Measurements from ENCODE around the gene TAP1.
"Not testable (repeated sequence)": the region's sequence is repeated elsewhere in the genome, so short reads cannot be mapped to it uniquely, and the experiment has no call there.

TAP1 gene, protein sequence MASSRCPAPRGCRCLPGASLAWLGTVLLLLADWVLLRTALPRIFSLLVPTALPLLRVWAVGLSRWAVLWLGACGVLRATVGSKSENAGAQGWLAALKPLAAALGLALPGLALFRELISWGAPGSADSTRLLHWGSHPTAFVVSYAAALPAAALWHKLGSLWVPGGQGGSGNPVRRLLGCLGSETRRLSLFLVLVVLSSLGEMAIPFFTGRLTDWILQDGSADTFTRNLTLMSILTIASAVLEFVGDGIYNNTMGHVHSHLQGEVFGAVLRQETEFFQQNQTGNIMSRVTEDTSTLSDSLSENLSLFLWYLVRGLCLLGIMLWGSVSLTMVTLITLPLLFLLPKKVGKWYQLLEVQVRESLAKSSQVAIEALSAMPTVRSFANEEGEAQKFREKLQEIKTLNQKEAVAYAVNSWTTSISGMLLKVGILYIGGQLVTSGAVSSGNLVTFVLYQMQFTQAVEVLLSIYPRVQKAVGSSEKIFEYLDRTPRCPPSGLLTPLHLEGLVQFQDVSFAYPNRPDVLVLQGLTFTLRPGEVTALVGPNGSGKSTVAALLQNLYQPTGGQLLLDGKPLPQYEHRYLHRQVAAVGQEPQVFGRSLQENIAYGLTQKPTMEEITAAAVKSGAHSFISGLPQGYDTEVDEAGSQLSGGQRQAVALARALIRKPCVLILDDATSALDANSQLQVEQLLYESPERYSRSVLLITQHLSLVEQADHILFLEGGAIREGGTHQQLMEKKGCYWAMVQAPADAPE

DNA sequence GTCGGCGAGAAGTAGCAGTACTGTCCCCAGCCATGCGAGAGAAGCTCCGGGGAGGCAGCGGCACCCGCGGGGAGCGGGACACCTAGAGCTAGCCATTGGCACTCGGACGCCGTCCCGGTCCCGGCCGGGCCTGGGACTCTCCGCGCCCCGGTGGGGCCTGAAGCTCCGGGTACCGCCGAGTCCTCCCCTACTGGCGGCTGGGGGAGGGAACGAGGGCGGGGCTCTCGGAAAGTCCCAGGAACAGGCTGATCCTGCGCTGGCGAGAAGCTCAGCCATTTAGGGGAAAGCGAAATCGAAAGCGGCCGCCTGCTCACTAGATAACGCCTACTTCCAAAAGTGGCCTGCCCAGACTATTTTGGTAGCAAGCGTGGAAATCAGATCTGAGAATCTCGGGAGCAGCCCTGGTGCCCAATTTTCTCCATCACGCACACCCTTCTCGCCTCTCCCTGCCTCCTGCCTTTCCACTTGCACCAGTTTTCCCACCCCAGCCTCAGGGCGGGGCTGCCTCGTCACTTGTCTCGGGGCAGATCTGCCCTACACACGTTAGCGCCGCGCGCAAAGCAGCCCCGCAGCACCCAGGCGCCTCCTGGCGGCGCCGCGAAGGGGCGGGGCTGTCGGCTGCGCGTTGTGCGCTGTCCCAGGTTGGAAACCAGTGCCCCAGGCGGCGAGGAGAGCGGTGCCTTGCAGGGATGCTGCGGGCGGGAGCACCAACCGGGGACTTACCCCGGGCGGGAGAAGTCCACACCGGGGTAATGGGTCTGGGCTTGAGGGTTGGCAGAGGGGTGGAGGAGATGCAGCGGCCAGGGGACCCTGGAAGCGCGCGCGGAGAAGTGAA is at the start of gene TAP1, which contains the start of gene PSMB9:
Gene TAP1 (minus strand): TSS at position 164 of the 835 bp plus-strand sequence. CDS start 68 bp downstream, at position 96.
Gene PSMB9 (plus strand): TSS at position 652 of the 835 bp plus-strand sequence. CDS start 38 bp downstream, at position 690.
- DNase-seq (ENCODE audit: low read depth): peak; percentile 89

DNA sequence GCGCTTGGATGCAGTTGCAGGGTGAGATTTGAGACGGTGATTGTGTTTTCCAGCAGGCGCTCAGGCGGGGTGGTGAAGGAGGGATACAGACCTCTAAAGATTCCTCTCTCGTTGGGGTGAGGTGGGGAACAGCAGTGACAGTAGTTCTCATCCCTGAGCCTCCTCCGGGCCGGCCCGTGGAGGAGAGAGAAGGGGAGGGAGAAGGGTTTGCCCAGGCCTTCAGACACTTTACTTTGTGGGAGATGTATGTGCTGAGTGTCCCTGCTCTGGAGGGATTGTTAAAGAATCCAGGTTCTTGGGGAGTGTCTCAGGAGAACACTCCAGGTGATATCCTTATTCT is 41.5 kb upstream of the TAP1 start:
- no peak for DNase-seq (ENCODE audit: low read depth)

DNA sequence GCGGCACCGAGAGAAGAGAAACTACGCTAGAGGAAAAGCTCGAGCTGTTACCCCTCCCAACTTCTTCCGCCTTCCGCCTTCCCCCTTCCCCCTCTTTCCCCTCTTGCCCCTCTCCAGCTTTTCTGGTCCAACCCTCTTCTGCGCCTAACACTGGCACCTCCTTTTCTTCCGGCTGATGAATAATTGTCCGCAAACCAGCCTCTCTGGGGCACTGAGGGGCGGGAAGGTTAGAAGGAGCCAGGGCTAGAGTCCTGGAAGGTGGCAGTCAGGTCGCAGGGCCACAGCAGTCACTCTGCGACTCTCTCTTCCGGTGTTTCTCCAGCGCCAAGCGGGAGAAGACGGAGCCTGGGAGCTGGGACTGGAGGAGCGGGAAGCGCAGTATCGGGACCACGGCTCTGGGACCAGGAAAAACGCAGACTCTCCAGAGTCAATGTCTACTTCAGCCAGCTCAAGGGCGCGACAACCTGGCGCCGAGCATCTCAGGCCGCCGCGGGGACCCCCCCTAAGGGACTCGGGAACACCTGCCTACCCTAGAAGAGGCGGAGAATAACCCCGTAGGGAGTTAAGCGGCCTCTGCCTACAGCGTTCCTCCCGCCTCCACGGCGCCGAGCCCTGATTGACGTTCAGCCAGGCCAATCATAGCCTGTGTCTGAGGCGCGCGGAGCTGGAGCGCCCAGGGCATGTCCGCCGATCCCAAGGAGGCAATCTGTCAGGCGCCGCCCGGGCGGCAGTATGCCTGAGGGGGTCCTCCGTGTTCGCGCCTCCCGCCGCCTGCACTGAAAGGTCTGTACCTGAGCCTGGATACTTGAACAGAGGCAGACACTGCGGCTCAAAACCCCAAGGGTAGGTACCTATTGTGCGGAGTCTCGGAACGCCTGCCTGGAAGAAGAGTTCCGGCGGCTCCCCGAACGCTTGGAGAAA is 40.8 kb upstream of the TAP1 start:
- DNase-seq (ENCODE audit: low read depth): peak; percentile 89

DNA sequence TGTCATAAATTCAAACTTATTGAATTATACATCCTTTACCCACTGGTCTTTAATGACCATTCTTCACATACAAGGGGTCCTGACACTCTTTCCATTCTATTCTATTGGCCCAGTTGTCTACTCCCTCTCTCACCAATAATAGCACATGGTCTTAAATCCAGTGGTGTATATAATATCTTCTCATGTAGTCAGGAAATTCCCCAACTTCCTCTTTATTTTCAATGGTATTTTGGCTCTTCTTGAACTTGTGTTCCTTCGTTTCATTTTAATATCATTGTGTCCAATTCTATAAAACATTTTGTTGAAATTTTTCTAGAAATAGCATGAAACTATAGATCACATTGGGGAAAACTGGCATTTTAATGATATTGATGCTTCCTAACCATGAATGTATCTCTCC is 37.3 kb upstream of the TAP1 start:
- no peak for DNase-seq (ENCODE audit: low read depth)

DNA sequence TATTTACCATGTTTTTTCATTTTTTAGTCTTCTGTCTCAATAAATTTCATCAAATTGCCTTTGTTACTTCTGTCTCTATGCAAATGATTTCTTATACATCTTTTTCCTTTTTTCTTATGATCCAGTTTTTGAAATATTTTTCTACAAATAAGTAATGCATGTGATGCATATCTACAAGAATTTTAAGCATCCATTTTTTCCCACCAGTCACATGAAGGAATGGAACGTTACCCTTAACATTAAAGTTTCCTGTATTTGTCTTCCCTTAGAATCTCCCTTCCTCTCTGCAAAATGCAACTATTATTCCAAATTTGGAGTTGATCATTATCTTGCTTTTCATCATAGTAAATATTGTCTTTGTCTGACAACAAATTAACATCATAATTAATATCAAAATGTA is 36.0 kb upstream of the TAP1 start:
- DNase-seq (ENCODE audit: low read depth): no peak

DNA sequence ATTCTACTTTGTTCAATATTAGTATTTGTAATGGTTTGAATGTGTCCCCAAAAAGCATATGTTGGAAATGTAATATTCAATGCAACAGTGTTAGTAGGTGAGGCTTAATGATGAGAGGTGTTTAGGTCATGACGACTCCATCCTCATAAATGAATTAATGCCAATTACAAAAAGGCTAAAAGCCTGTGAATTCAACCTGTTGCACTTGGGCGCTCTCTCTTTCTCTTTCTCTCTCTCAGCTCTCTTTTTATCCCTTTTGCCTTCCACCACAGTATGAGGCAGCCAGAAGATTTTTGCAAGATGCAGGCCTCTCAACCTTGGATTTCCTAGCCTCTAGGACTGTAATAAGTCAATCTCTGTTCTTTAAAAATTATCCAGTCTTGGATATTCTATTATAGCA is 35.1 kb upstream of the TAP1 start:
- no peak for DNase-seq (ENCODE audit: low read depth)

DNA sequence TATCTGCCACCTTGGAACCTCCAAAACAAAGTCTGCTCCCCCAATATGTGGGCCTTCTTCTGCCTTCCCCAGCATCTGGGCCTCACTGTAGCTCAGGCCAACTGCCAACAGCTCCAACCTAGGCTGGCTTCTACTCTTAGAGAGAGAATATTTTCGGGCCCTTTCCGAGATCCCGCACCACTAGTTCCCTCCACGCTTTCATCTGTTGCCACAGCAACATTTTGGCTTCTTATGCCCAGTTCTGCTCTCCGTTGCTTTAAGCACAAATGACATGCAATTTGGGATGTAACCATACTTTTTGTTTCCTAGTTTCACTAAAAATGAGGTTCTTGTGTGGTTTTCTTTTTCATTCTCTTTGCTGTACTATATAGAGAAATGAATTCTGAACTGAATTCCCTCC is 34.1 kb upstream of the TAP1 start:
- no peak for DNase-seq (ENCODE audit: low read depth)

DNA sequence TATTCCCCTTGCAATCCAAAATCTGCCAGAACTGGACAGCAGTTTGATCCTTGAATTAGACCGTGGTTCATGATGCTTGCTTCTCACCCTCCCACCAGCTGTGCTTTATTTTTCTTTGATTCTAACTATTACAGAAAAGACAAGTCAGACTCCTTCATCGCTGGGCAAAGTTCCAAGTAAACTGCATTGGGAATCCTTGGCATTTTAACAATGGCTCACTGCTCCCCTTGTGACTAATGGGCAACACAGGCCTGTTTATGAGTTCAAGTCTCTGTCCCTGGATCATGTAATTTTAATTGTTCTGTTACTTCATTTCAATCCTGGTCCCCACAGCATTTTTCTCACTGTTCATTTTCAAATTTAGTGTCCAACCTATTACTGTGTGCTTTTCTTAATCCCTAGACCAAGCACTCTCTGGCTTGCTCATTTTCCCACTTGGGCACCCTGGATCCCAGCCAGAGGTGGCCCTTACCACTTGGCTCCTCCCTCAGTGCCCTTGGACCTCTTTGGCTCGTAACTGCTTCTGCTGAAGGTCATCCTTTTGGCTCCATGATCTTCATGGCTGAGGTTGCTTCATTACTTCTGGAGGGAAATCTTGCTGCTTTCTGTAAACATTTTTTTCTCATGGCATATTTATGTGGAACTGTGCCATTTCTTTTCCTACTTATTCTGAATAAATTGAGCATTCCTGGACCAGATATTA is 33.3 kb upstream of the TAP1 start:
- no peak for DNase-seq (ENCODE audit: low read depth)

DNA sequence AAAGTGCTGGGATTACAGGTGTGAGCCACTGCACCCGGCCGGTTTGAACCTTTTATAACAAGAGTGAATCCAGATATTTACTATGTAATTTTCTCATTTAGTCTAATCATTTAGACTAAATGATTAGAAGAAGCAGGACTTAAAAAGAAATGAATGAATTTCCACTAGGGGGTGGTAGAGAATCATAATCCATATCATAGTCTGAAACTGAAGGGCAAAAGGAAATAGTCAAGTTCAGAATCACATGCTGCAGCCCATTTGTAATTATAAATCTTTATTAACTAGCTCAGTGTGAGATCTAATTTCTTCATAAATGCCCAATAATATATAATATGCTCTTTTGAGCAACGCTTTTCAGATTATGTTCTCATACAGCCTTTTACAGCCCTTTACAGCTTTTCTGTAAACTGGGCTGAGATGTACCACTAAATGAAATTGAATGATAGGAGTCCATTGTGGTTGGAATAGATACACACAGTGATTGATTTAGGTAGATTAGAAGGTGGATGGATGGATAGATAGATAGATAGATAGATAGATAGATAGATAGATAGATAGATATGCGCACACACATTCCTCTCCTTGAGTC is 32.3 kb upstream of the TAP1 start:
- DNase-seq (ENCODE audit: low read depth): no peak

DNA sequence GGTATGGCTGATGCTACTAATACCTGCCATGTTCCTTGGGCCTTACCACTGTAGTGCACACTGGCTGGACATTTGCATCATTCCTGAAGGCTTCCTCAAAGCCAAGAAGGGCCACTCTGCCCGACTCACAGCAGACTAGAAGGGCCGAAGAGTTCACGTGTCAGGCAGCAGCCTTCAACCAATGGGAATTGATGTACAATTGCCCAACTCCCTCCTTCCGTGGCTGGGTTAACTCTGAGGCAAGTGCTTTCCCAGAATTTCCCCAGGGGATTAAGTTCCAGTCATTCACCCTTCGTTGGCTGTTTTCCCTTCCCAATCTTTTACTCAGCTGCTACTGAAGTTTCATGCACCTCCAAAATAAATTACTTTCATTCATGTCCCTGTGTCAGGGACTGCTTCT is 30.3 kb upstream of the TAP1 start:
- DNase-seq (ENCODE audit: low read depth): no peak

DNA sequence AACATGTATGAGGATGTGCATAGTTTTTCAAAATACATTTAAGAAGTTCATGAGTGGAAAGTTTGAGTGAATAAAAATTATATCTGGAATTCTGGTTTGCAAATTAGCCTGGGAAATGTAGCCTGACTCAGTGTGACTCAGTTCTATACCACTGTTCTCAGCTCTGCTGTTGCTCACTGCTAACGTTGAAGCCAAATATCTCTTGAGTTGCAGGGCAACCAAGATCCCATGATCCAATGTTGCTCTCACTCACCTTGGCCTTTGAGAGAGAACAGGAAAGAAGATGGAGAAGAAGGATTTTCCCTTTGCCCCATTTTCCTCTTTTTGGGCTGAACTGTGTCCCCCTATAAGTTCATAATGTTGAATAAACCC is 29.4 kb upstream of the TAP1 start:
- no peak for DNase-seq (ENCODE audit: low read depth)

DNA sequence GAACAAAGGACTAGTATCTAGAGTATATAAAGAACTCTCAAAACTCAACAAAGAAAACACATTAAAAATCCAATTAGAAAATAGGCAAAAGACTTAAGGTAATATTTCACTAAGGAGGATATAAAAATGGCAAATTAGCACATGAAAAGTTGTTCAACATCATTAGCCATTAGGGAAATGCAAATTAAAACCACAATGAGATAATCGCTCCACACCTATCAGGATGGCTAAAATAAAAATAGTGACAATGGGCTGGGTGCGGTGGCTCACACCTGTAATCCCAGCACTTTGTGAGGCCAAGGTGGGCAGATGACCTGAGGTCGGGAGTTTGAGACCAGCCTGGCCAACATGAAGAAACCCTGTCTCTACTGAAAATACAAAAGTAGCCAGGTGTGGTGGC is 27.5 kb upstream of the TAP1 start:
- DNase-seq (ENCODE audit: low read depth): not testable (repeated sequence)

DNA sequence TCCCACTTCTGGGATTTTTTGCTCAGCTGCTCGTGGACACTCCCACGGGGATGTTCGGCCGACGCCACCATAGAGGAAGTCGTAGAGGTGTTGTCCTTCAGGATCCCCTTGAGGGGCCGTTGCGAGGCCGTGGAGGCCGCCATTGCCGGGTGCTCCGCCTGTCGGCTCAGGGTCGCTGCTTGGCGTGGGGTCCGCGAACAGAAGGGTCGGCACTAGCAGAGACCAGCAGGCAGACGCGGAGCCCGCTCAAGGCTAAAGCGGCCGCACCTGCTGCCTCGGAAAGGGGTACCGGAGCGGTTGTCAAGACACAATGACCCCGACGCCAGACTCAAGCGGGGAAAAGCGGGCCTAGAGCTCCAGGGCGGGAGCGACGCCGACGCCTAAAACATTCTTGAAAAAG is 26.2 kb upstream of the TAP1 start:
- DNase-seq (ENCODE audit: low read depth): no peak

DNA sequence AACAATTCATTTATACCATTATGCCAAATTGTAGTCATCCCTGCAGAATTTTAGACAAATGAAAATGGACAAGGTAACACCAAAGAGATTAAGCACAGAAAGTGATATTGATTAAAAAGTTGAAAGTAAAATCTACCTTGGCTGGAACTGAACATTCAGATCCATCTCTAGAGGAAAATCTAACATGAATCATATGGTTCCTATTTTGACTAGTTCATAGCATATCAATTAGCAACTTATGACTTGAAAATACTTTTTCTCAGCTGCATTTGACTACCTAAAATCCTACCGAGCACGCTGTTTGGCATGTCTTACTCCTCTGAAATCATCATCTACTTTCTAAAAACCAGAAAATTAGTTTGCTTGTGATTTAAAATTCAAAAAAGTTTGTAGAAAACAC is 23.1 kb upstream of the TAP1 start:
- DNase-seq (ENCODE audit: low read depth): no peak

DNA sequence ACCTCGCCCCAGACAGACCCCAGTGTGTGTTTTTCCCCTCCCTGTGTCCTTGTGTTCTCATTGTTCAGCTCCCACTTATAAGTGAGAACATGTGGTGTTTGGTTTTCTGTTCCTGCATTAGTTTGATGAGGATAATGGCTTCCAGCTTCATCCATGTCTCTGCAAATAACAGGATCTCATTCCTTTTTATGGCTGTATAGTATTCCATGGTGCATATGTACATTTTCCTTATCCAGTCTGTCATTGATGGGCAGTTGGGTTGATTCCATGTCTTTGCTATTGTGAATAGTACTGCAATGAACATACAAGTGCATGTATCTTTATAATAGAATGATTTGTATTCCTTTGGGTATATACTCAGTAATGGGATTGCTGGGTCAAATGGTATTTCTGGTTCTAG is 20.4 kb upstream of the TAP1 start:
- not testable (repeated sequence) for DNase-seq (ENCODE audit: low read depth)

DNA sequence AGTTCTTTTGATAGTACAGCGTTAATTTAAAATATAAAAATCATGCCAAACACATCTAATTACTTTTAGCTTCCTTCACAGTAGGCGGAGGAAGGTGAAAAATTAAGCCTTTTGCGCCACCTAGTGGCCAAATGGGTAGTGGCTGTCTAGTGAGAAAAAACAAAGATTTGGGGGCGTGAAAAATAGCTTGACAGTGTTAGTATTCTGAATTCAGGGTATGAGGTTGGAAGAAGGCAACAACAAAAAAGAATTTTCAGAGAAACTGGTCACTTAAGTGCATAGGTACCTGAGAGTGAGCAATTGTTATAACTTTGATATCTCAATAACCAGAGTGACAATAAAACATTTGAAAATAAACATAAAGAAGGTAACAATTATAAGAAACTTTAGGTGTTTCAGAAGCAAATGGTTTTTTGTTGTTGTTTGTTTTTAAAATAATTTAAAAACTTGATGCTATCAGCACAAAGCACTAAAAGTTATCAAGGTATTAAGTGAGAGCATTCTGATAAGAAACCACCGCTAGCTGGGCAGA is 14.8 kb upstream of the TAP1 start:
- peak; percentile 85 for DNase-seq (ENCODE audit: low read depth)

DNA sequence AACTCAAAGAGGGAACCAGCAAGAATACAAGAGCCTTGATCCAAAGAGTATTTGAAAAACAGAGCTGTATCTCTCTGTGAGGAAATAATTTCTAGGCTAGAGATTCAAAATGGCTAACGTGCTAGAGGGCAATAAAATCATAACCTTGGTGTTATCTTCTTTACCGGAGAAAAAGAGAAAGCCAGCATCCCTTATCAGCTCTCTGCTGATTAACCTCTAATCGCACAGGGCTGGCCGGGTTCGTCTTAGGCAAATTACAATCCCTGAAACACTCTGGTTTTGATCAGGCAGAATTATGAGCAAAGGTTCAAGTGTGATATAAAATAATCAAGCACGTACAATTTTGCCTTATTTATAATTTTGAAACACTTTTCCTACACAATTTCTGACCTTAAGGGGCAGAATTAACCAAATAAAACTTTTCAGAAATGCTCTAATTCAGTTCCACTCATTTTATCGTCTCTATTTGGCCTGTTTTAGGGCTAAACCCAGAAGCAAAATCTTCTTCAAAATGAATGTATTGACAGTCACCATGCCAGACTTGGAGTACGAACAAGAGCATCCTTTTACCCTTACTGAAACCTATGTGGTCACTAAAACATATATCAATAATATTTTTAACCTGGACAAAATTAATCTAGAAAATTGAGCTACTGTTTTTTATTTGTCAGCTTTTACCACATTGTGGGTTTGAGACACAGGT is 14.2 kb upstream of the TAP1 start:
- DNase-seq (ENCODE audit: low read depth): no peak

DNA sequence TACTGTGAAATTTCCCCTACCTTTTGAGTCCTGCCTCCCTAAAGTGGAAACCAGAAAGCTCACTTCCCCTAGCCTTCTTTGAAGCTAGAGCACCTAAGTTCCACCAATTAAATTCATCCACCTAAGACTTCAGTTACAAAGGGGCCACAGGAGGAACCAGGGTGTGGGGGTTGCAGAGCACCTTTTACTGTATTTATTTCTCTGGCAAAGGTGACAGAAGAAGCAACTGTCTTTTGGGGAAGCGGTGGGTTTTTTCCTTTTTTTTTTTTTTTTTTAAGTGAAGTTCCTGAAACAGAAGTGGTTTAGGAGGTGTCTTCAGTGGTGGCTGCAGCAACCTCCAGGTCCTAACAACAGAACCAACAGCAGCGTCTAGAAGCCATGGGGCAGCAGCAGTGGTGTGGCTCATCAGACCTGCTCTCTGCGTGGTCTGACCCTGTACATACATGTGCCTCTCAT is 13.5 kb upstream of the TAP1 start:
- no peak for DNase-seq (ENCODE audit: low read depth)

DNA sequence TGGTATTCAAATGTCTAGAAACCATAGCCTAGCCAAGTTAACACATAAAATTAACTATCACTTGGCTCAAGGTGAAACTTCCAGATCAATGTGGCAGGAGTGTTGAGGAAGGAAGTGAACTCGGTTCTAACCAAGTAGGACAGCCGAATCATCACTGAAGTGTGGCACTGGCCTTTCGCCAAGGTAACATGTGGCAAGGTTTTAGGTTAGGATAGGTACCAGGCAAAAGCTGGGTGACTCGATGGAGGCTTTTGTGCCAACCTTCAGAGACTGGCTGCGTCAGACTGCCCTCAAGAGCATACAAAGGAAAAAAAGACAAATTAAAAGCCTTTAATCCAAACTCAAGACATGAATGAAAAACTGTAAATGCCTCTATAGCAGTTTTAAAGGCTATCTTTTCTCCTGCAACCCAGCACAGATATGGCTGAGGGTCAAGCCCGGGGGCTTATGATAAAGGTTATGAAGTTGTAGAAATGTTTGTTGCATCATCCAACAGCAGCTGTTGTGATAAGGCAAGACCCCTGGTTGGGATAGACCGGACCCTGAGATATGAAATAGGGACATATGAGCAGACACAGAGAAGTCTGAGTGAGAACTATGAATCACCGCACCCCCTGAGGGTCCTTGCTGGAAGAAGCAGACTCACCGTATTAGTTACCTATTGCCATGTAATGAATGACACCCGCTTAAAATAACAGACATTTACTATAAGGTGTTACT is 12.4 kb upstream of the TAP1 start:
- DNase-seq (ENCODE audit: low read depth): no peak

Measured in stimulated activated CD8-positive, alpha-beta memory T cell treated with anti-CD3 and anti-CD28 coated beads, Interleukin-12 subunit alpha, Interleukin-12 subunit beta, amount 100 ng/mL, for 1 hour (primary cell).